Endothelial cell of umbilical vein (primary cell): Measurements from ENCODE around the gene KIAA1755. TPM values are rescaled to one million over a fixed set of nuclear protein-coding genes. Genes with fewer than 3 reads are reported as not detected.

Experiments used
- BruUV-seq: library from RNA; stranded (reverse); fragments of 400-500 nt; replicated peaks from 2 replicates; lab custom pipeline; 2021; lab: Mats Ljungman, UMichigan
- CTCF ChIA-PET: fragments of 300-600, 350-600 bp; sonication (Branson Sonifier 250); formaldehyde crosslinking; loops from one replicate; lab custom pipeline; 2021; ENCODE audit warnings: antibody characterized with exemption, inconsistent platforms; lab: Charles Lee
- POLR2A ChIA-PET: fragments of 300-600, 350-600 bp; sonication (Branson Sonifier 250); formaldehyde crosslinking; loops from one replicate; lab custom pipeline; 2021; ENCODE audit warnings: antibody characterized with exemption, inconsistent platforms; lab: Charles Lee
- DNase-seq: peaks from one replicate; pipeline ENCODE4 v3.0.0-alpha.2; 2011; ENCODE audit warnings: low read depth, low spot score
- FAIRE-seq: peaks from 2 replicates; lab custom pipeline; 2011; peaks lifted over from hg19 to GRCh38; lab: Jason Lieb, UNC
- H2AFZ ChIP-seq: 2 replicates; pipeline ENCODE4 v1.6.0; 2012; ENCODE audit warnings: low read depth, low read length, control low read depth, inconsistent platforms
- H3K27ac ChIP-seq: 2 replicates; pipeline ENCODE4 v1.5.1; 2011; ENCODE audit warnings: low read depth, mild to moderate bottlenecking, control low read depth, low read length, moderate library complexity; ENCODE audit not compliant: insufficient read depth
- H3K27me3 ChIP-seq, 2 experiments: 2 replicates each; pipeline versions ENCODE4 v1.6.0 to v1.6.1; 2011; ENCODE audit warnings: low read length in 2 of 2, mixed read lengths in 1 of 2; ENCODE audit not compliant: control insufficient read depth in 2 of 2, insufficient read depth in 2 of 2
- H3K36me3 ChIP-seq, 2 experiments: 2 replicates in 1 of 2; 3 replicates in 1 of 2; pipeline ENCODE4 v1.5.1; 2011; ENCODE audit warnings: low read length in 2 of 2, mild to moderate bottlenecking in 1 of 2, moderate library complexity in 1 of 2; ENCODE audit not compliant: control insufficient read depth in 2 of 2, insufficient read depth in 2 of 2; ENCODE audit errors: extremely low read depth in 1 of 2
- H3K4me1 ChIP-seq: 3 replicates; pipeline ENCODE4 v1.5.1; 2011; ENCODE audit warnings: mild to moderate bottlenecking, low read length; ENCODE audit not compliant: control insufficient read depth, insufficient read depth; ENCODE audit errors: extremely low read depth
- H3K4me2 ChIP-seq: 2 replicates; pipeline ENCODE4 v1.6.1; 2011; ENCODE audit warnings: low read length, control low read depth, mixed read lengths; ENCODE audit not compliant: insufficient read depth
- H3K4me3 ChIP-seq, 3 experiments: fragments of 200-600 bp in 1 of 3; sonication (generic), shearing (Covaris generic) in 1 of 3; replicated peaks in 1 of 3; 2 replicates each; pipeline ENCODE4 v1.5.1; 2011 to 2016; ENCODE audit warnings: control low read depth in 3 of 3, low read length in 3 of 3, mild to moderate bottlenecking in 2 of 3, inconsistent platforms in 1 of 3, low read depth in 1 of 3, moderate library complexity in 1 of 3; ENCODE audit not compliant: insufficient read depth in 1 of 3
- H3K79me2 ChIP-seq: 2 replicates; pipeline ENCODE4 v1.6.0; 2012; ENCODE audit warnings: low read length, inconsistent platforms; ENCODE audit not compliant: control insufficient read depth, insufficient read depth
- H3K9ac ChIP-seq: replicated peaks from 2 replicates; pipeline ENCODE3; 2011; ENCODE audit warnings: low read length, control low read depth; ENCODE audit not compliant: insufficient read depth; ENCODE audit errors: extremely low read depth
- H3K9me1 ChIP-seq: replicated peaks from 3 replicates; pipeline ENCODE4 v1.6.0; 2011; ENCODE audit warnings: mild to moderate bottlenecking, low read length; ENCODE audit not compliant: control insufficient read depth, insufficient read depth; ENCODE audit errors: extremely low read depth
- H3K9me3 ChIP-seq: replicated peaks from 2 replicates; pipeline ENCODE4 v1.5.1; 2012; ENCODE audit warnings: low read length, inconsistent platforms; ENCODE audit not compliant: control insufficient read depth, insufficient read depth
- H4K20me1 ChIP-seq: replicated peaks from 2 replicates; pipeline ENCODE3; 2011; ENCODE audit warnings: mild to moderate bottlenecking, low read length; ENCODE audit not compliant: control insufficient read depth, insufficient read depth; ENCODE audit errors: extremely low read depth
- EZH2 ChIP-seq: IDR thresholded peaks from 2 replicates; pipeline ENCODE4 v1.6.1; 2012; ENCODE audit warnings: borderline replicate concordance, low read depth, mild to moderate bottlenecking, moderate library complexity, low read length, inconsistent platforms; ENCODE audit not compliant: severe bottlenecking
- FOS ChIP-seq: IDR thresholded peaks from 2 replicates; pipeline ENCODE4 v1.6.1; 2011; ENCODE audit warnings: mild to moderate bottlenecking, low read length, moderate library complexity, borderline replicate concordance; ENCODE audit not compliant: insufficient read depth
- dilution Hi-C: fragments of 300-500 bp; cut with MboI; formaldehyde crosslinking; loops from one replicate; pipeline ENCODE4 v1.15.0; 2019; ENCODE audit warnings: low sequenced_read_pairs; ENCODE audit not compliant: extremely low pct_ligation_motif_present
- intact Hi-C: fragments of 100-400 bp; cut with micrococcal nuclease; formaldehyde crosslinking; loops from one replicate; pipeline ENCODE4 v1.10.0; 2022
- polyA plus RNA-seq, 4 experiments: library from polyadenylated mRNA; depleted of rRNA in 3 of 4; stranded (reverse) in 3 of 4; unstranded in 1 of 4; fragments of >200 nt; gene quantifications; 2 replicates each; pipeline versions ENCODE4 v1.2.1 to v1.2.3, GENCODE V29; 2011 to 2012; ENCODE audit warnings: missing spikeins in 1 of 4
- total RNA-seq: library from RNA; stranded (reverse); gene quantifications from 2 replicates; pipeline ENCODE4 v1.2.3, GENCODE V29; 2021
- TF ChIP-seq, protein P1 (sequence below): IDR thresholded peaks from 2 replicates; pipeline ENCODE4 v1.6.1; 2011; ENCODE audit not compliant: insufficient read depth, insufficient read length
- TF ChIP-seq, protein P2 (sequence below), 2 donors: IDR thresholded peaks; 1 replicate in 1 of 2; 2 replicates in 1 of 2; pipeline ENCODE4 v1.5.1; 2011; ENCODE audit warnings: low read length in 2 of 2, mild to moderate bottlenecking in 2 of 2, moderate library complexity in 2 of 2, control low read depth in 1 of 2, inconsistent platforms in 1 of 2, low read depth in 1 of 2; ENCODE audit not compliant: insufficient read depth in 1 of 2; ENCODE audit errors: extremely low read depth in 1 of 2

KIAA1755 gene
- total and polyA plus RNA-seq, 2 donors (not counting 3 experiments of a cell fraction or from before 2014, with no cell fraction given): 0.36 to 0.51 TPM

GRCh38 chr20:38211200-38212097 lies 49.1 kb downstream of the KIAA1755 start:
- no peak for FAIRE-seq
- H3K27ac ChIP-seq: no peak overlapping the region
- CTCF ChIA-PET: interaction anchor here (1.0 to 1.9 kb wide), 6 partner anchors 10 to 647 kb away, joined by 3 to 7 read pairs (median 4); no protein-coding TSS in a partner anchor
- H3K4me3 ChIP-seq: no peak overlapping the region
- TF ChIP-seq FOS: no peak
- no peak for TF ChIP-seq EZH2
- TF ChIP-seq, protein P1, sequence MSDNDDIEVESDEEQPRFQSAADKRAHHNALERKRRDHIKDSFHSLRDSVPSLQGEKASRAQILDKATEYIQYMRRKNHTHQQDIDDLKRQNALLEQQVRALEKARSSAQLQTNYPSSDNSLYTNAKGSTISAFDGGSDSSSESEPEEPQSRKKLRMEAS: no peak
- H2AFZ ChIP-seq: no peak overlapping the region
- H3K4me1 ChIP-seq: no peaks in the 10 kb centered on the region
- no peak overlapping the region for H3K9ac ChIP-seq
- dilution Hi-C loops: no loop called here
- H3K9me3 ChIP-seq: no peaks in the 10 kb centered on the region
- H4K20me1 ChIP-seq: no peaks in the 10 kb centered on the region
- H3K79me2 ChIP-seq: no peaks in the 10 kb centered on the region
- intact Hi-C loops: no loop called here
- H3K36me3 ChIP-seq: no peaks in the 10 kb centered on the region
- POLR2A ChIA-PET: no interaction called here
- no peak overlapping the region for H3K4me2 ChIP-seq
- no peaks in the 10 kb centered on the region for H3K9me1 ChIP-seq
- no peak for DNase-seq
- no peaks in the 10 kb centered on the region for H3K27me3 ChIP-seq
- no TSS peak for BruUV-seq

DNA sequence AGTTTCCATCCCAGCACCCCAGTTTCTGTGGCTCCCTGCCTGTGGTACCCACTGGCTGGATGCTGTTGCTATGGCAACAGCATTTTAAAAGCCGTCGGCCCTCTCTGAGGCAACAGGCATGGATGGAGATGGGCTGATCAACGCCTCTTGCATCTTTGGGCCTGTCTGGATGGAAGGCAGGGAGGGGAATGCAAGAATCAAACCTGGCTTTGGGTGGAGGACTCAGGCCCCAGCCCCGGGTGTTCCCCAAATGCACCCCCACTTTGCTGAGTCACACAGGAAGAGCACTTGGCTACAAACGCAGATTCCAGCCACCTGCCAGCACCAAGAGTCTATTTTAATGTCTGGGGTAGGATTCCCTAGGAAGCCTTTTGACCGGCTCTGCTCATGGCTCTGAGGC lies 49.8 kb downstream of the KIAA1755 start:
- DNase-seq (no peak), FAIRE-seq (no peak)
- no peaks in the 10 kb centered on the region for H4K20me1 ChIP-seq
- H2AFZ ChIP-seq: no peak overlapping the region
- H3K4me2 ChIP-seq: no peak overlapping the region
- intact Hi-C loops (no loop called here), dilution Hi-C loops (no loop called here)
- no peaks in the 10 kb centered on the region for H3K79me2 ChIP-seq
- H3K4me3 ChIP-seq: no peak overlapping the region
- TF ChIP-seq, protein P2, sequence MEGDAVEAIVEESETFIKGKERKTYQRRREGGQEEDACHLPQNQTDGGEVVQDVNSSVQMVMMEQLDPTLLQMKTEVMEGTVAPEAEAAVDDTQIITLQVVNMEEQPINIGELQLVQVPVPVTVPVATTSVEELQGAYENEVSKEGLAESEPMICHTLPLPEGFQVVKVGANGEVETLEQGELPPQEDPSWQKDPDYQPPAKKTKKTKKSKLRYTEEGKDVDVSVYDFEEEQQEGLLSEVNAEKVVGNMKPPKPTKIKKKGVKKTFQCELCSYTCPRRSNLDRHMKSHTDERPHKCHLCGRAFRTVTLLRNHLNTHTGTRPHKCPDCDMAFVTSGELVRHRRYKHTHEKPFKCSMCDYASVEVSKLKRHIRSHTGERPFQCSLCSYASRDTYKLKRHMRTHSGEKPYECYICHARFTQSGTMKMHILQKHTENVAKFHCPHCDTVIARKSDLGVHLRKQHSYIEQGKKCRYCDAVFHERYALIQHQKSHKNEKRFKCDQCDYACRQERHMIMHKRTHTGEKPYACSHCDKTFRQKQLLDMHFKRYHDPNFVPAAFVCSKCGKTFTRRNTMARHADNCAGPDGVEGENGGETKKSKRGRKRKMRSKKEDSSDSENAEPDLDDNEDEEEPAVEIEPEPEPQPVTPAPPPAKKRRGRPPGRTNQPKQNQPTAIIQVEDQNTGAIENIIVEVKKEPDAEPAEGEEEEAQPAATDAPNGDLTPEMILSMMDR (IDR thresholded peaks at IDR 0.05; ENCODE audit: extremely low read depth in 1 of 2, insufficient read depth in 1 of 2, low read depth in 1 of 2, low read length in 2 of 2): no peak
- TF ChIP-seq FOS: no peak
- ChIA-PET POLR2A (no interaction called here), CTCF (interaction anchor here (1.0 to 1.9 kb wide), 3 partner anchors 10 to 137 kb away, joined by 3 to 7 read pairs (median 4); no protein-coding TSS in a partner anchor)
- H3K36me3 ChIP-seq: no peaks in the 10 kb centered on the region
- no peak overlapping the region for H3K27ac ChIP-seq
- no peaks in the 10 kb centered on the region for H3K9me1 ChIP-seq
- H3K9ac ChIP-seq: no peak overlapping the region
- H3K9me3 ChIP-seq: no peaks in the 10 kb centered on the region
- no TSS peak for BruUV-seq
- H3K27me3 ChIP-seq: no peaks in the 10 kb centered on the region
- H3K4me1 ChIP-seq: no peaks in the 10 kb centered on the region
